UCSD-AML1 (cell line): Measurements from ENCODE around the gene IRF2BP2.

Experiments used
- DNase-seq: peaks from one replicate; lab custom pipeline; 2025; ENCODE audit not compliant: unreplicated experiment; lab: John Stamatoyannopoulos, UW

Gene IRF2BP2

GRCh38 chr1:234559902-234560676 is 49.9 kb downstream of the IRF2BP2 start:
- no peak for DNase-seq

DNA sequence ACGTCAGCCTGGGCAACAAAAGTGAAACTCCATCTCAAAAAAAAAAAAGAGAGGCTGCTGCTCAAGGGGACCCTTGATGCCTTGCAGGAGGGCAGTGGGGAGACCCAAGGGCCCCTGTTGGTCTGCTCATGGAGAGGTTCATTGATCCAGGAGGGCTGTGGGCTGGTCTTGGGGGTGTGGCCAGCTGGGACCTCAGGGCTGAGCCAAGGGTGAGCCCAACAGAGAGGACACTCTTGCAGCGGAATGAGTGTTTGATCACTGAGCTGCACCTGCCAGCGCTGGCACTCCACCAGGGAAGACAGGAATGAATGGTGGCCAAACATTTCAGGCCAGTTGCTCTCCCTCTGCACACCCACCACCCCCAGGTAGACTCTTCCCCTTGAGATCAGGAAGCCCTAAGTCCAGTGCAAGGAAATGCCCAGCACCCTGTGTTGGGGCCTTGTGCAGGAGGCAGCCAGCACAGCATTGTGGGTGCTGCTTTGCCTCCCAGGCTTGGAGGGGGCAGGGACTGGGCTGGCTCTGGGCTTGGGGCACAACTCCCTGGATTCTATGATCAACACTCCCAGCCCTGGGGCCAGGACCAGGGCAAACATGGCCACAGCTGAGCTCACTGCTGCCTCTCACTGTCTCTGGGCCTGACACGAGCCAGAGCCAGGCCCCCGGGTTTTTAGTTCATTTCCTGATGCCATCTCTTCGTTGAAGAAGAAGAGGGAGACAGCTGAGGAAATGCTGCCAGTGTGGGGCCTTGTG is 50.7 kb downstream of the IRF2BP2 start:
- no peak for DNase-seq

- no peak for DNase-seq
Observed at GRCh38 chr1:234558330-234558836, 51.6 kb downstream of the IRF2BP2 start.

GRCh38 chr1:234556245-234556943 is 53.6 kb downstream of the IRF2BP2 start:
- no peak for DNase-seq

- DNase-seq = no peak
Observed at GRCh38 chr1:234555390-234556024, 54.5 kb downstream of the IRF2BP2 start.

DNA sequence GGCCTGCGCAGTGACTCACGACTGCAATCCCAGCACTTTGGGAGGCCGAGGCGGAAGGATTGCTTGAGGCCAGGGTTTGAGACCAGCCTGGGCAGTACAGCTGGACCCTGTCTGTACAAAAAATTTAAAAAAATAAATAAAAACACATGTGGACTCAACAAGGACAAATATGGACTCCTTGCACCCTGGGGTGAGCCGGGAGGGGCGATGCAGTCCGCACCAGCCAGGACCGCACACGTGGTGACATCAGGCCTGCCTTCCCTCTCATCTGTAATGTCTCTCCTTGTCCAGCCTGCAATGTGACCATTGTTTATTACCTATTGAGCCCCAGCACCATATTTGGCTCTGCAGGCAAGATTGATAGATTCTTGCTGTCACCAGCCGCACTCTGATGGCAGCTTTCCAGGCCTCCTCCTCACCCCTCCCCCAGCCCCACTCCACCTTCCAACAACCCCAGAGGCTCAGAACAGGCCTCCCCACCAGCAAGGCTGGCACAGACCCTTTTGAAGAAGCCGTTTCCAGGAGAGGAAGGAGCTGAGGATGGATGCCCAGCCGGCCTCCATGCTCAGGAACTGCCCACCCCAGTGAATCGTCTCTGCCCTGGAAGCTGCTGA is 55.2 kb downstream of the IRF2BP2 start:
- DNase-seq = no peak
